Keratinocyte (primary cell): ENCODE measurements around the gene PDE3A. TPM values are rescaled to one million over a fixed set of nuclear protein-coding genes. Genes with fewer than 3 reads are reported as not detected.

Experiments used
- DNase-seq: peaks from one replicate; pipeline ENCODE4 v3.0.0-alpha.2; 2011; ENCODE audit warnings: low read depth, missing footprints, low spot score
- FAIRE-seq: peaks from 2 replicates; lab custom pipeline; 2011; peaks lifted over from hg19 to GRCh38; lab: Jason Lieb, UNC
- H2AFZ ChIP-seq: 2 replicates; pipeline ENCODE4 v1.6.0; 2012; ENCODE audit warnings: low read length, control low read depth, inconsistent platforms; ENCODE audit not compliant: control insufficient read depth
- H3K27ac ChIP-seq: 2 replicates; pipeline ENCODE4 v1.5.1; 2011; ENCODE audit warnings: low read length; ENCODE audit not compliant: control insufficient read depth, insufficient read depth
- H3K27me3 ChIP-seq: 3 replicates; pipeline ENCODE4 v1.6.0; 2011; ENCODE audit warnings: low read length; ENCODE audit not compliant: control insufficient read depth, insufficient read depth; ENCODE audit errors: extremely low read depth
- H3K36me3 ChIP-seq, 2 experiments: 2 replicates in 1 of 2; 3 replicates in 1 of 2; pipeline ENCODE4 v1.5.1; 2011; ENCODE audit warnings: low read length in 2 of 2, mild to moderate bottlenecking in 1 of 2; ENCODE audit not compliant: control insufficient read depth in 2 of 2, insufficient read depth in 2 of 2; ENCODE audit errors: extremely low read depth in 1 of 2
- H3K4me1 ChIP-seq: 3 replicates; pipeline ENCODE4 v1.5.1; 2011; ENCODE audit warnings: low read length; ENCODE audit not compliant: control insufficient read depth, insufficient read depth; ENCODE audit errors: extremely low read depth
- H3K4me2 ChIP-seq: 3 replicates; pipeline ENCODE4 v1.6.0; 2011; ENCODE audit warnings: low read depth, low read length; ENCODE audit not compliant: control insufficient read depth, insufficient read depth; ENCODE audit errors: extremely low read depth
- H3K4me3 ChIP-seq, 3 experiments: fragments of 200-600 bp in 1 of 3; sonication (generic) in 1 of 3; 2 replicates in 2 of 3; 3 replicates in 1 of 3; pipeline ENCODE4 v1.5.1; 2011 to 2016; ENCODE audit warnings: low read length in 3 of 3, mild to moderate bottlenecking in 3 of 3, control low read depth in 2 of 3, inconsistent platforms in 1 of 3, low read depth in 1 of 3, mixed read lengths in 1 of 3, mixed run types in 1 of 3, moderate library complexity in 1 of 3; ENCODE audit not compliant: control insufficient read depth in 2 of 3, insufficient read depth in 2 of 3; ENCODE audit errors: extremely low read depth in 1 of 3
- H3K79me2 ChIP-seq: 2 replicates; pipeline ENCODE4 v1.6.0; 2012; ENCODE audit warnings: low read length; ENCODE audit not compliant: control insufficient read depth, insufficient read depth
- H3K9ac ChIP-seq: 3 replicates; pipeline ENCODE4 v1.6.0; 2011; ENCODE audit warnings: low read length; ENCODE audit not compliant: control insufficient read depth, insufficient read depth; ENCODE audit errors: extremely low read depth
- H3K9me1 ChIP-seq: 3 replicates; pipeline ENCODE4 v1.6.0; 2011; ENCODE audit warnings: low read length; ENCODE audit not compliant: control insufficient read depth, insufficient read depth; ENCODE audit errors: extremely low read depth
- H3K9me3 ChIP-seq: 2 replicates; pipeline ENCODE4 v1.5.1; 2012; ENCODE audit warnings: low read depth, low read length; ENCODE audit not compliant: control insufficient read depth
- H4K20me1 ChIP-seq: 3 replicates; pipeline ENCODE4 v1.6.0; 2011; ENCODE audit warnings: low read length; ENCODE audit not compliant: control insufficient read depth, insufficient read depth; ENCODE audit errors: extremely low read depth
- CTCF ChIP-seq, 3 experiments: IDR thresholded peaks in 1 of 3; conservative IDR thresholded peaks in 1 of 3; optimal IDR thresholded peaks in 1 of 3; 2 replicates in 2 of 3; 3 replicates in 1 of 3; pipeline versions ENCODE3 to v1.5.1; 2011; ENCODE audit warnings: low read length in 3 of 3, mild to moderate bottlenecking in 3 of 3, moderate library complexity in 2 of 3, control low read depth in 1 of 3, inconsistent platforms in 1 of 3; ENCODE audit not compliant: insufficient read depth in 2 of 3; ENCODE audit errors: extremely low read depth in 1 of 3
- EZH2 ChIP-seq: IDR thresholded peaks from one replicate; pipeline ENCODE4 v1.6.1; 2012; ENCODE audit warnings: inconsistent platforms, mild to moderate bottlenecking, low read length, moderate library complexity
- dilution Hi-C: fragments of 300-500 bp; cut with MboI; formaldehyde crosslinking; loops from one replicate; pipeline ENCODE4 v1.7.0; 2020; ENCODE audit warnings: low sequenced_read_pairs; ENCODE audit not compliant: extremely low pct_ligation_motif_present
- polyA plus RNA-seq, 5 experiments: library from polyadenylated mRNA; depleted of rRNA in 3 of 5; stranded (reverse) in 3 of 5; stranded (forward) in 1 of 5; unstranded in 1 of 5; fragments of >200 nt; gene quantifications; 1 replicate in 1 of 5; 2 replicates in 3 of 5; 3 replicates in 1 of 5; pipeline versions ENCODE4 v1.2.1 to v1.2.3, GENCODE V29; 2011 to 2012; ENCODE audit warnings: missing spikeins in 2 of 5, low read depth in 1 of 5, low replicate concordance in 1 of 5

PDE3A gene
- polyA plus RNA-seq, 1 donor (not counting 4 experiments of a cell fraction or from before 2014, with no cell fraction given), result 0.01 TPM

DNA sequence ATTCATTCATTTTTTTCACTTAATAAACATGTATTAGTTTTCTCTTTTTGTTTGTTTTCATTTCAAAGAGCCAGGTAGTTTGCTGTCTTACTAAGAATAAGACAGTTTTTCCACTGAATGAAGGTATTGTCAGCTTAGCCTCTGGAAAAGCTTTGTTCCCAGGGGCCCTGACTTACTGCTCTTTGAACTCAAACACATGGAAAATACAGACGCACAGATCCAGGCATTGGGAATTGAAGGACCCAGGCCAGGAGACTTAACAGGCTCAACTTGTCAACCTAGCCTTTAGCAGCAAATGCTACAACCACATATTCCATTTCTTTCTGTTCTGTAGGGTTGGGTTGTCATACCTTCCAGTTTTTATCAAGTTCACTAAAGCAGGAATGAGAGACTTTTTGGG is 288.3 kb downstream of the PDE3A start:
- H3K27me3 ChIP-seq, result no peaks in the 10 kb centered on the region
- dilution Hi-C loops, result no loop called here

DNA sequence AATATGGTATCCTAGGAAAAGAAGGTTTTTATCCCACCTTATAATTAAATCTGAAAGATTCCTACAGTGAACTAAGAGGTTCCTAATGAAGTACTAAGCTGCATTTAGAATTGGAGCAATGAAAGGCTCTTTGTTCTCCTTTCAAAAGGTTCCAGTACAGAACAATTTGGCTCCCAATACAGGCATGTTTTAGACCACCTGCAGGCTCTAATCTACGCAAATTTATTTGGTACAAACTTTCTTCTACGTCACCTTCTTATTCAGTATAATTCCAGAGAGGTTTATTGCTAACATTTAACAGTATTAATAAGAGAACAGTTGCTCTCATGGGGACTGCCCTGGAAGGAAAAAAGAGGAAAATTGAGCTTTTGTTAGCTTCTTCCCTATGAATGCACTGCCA is 289.2 kb downstream of the PDE3A start:
- H3K4me2 ChIP-seq, result no peak overlapping the region
- no peak overlapping the region for H2AFZ ChIP-seq
- H3K79me2 ChIP-seq, result no peaks in the 10 kb centered on the region
- H3K27me3 ChIP-seq, result no peaks in the 10 kb centered on the region
- DNase-seq, result no peak
- no peak overlapping the region for H3K4me3 ChIP-seq
- FAIRE-seq, result no peak
- H3K9ac ChIP-seq, result no peak overlapping the region
- H3K36me3 ChIP-seq, result no peaks in the 10 kb centered on the region
- no peaks in the 10 kb centered on the region for H3K4me1 ChIP-seq
- dilution Hi-C loops, result no loop called here
- TF ChIP-seq CTCF (optimal IDR thresholded peaks at IDR 0.05 in 1 of 3, IDR thresholded peaks at IDR 0.05 in 1 of 3, conservative IDR thresholded peaks at IDR 0.05 in 1 of 3; ENCODE audit: extremely low read depth in 1 of 3, insufficient read depth in 2 of 3, low read length in 3 of 3), result no peak
- no peak for TF ChIP-seq EZH2
- H3K9me1 ChIP-seq, result no peaks in the 10 kb centered on the region
- no peaks in the 10 kb centered on the region for H3K9me3 ChIP-seq
- H4K20me1 ChIP-seq, result no peaks in the 10 kb centered on the region
- H3K27ac ChIP-seq, result no peak overlapping the region

More for the DNA sequence above, 288.3 kb downstream of the PDE3A start:
- TF ChIP-seq CTCF (optimal IDR thresholded peaks at IDR 0.05 in 1 of 3, IDR thresholded peaks at IDR 0.05 in 1 of 3, conservative IDR thresholded peaks at IDR 0.05 in 1 of 3; ENCODE audit: extremely low read depth in 1 of 3, insufficient read depth in 2 of 3, low read length in 3 of 3) (no peak), EZH2 (no peak)
- H3K79me2 ChIP-seq, result no peaks in the 10 kb centered on the region
- no peak overlapping the region for H3K4me2 ChIP-seq
- no peaks in the 10 kb centered on the region for H3K9me3 ChIP-seq
- DNase-seq, result no peak
- FAIRE-seq, result no peak
- no peak overlapping the region for H3K27ac ChIP-seq
- H3K9me1 ChIP-seq, result no peaks in the 10 kb centered on the region
- no peak overlapping the region for H3K9ac ChIP-seq
- no peaks in the 10 kb centered on the region for H4K20me1 ChIP-seq
- H3K4me3 ChIP-seq, result no peak overlapping the region
- H2AFZ ChIP-seq, result no peak overlapping the region
- no peaks in the 10 kb centered on the region for H3K36me3 ChIP-seq
- no peaks in the 10 kb centered on the region for H3K4me1 ChIP-seq
